Kidney (tissue), 14 donors: Measurements from ENCODE around the gene ACOT9. TPM values are rescaled to one million over a fixed set of nuclear protein-coding genes. Genes with fewer than 3 reads are reported as not detected.

ENCODE experiments used
- DNase-seq, 5 donors: peaks; one replicate each; pipeline ENCODE4 v3.0.0-alpha.2; 2013 to 2020
- FAIRE-seq: peaks from 2 replicates; lab custom pipeline; 2012; peaks lifted over from hg19 to GRCh38; lab: Jason Lieb, UNC
- H3K27ac ChIP-seq, 2 donors: one replicate each; pipeline ENCODE4 v1.7.0; 2013; ENCODE audit warnings: low read depth in 2 of 2, low read length in 2 of 2, inconsistent platforms in 1 of 2
- H3K27me3 ChIP-seq: one replicate; pipeline ENCODE4 v1.7.1; 2013; ENCODE audit warnings: low read length, inconsistent platforms; ENCODE audit not compliant: control insufficient read depth, insufficient read depth
- H3K36me3 ChIP-seq, 3 donors: one replicate each; pipeline versions ENCODE4 v1.7.0 to v1.7.1; 2013; ENCODE audit warnings: low read length in 3 of 3, control low read depth in 1 of 3, inconsistent platforms in 1 of 3; ENCODE audit not compliant: insufficient read depth in 3 of 3, control insufficient read depth in 2 of 3
- H3K4me1 ChIP-seq, 3 donors: one replicate each; pipeline versions ENCODE4 v1.7.0 to v1.7.1; 2013; ENCODE audit warnings: low read length in 3 of 3, inconsistent platforms in 1 of 3, low read depth in 1 of 3; ENCODE audit not compliant: control insufficient read depth in 2 of 3, insufficient read depth in 2 of 3
- H3K4me3 ChIP-seq, 3 donors: one replicate each; pipeline versions ENCODE4 v1.7.0 to v1.8.1; 2013; ENCODE audit warnings: low read length in 3 of 3, control low read depth in 1 of 3, inconsistent platforms in 1 of 3
- H3K9ac ChIP-seq, 3 donors: one replicate each; pipeline versions ENCODE4 v1.7.0 to v1.7.1; 2013; ENCODE audit warnings: low read length in 3 of 3, control low read depth in 1 of 3, inconsistent platforms in 1 of 3
- H3K9me3 ChIP-seq, 3 donors: one replicate each; pipeline versions ENCODE4 v1.7.0 to v1.7.1; 2013; ENCODE audit warnings: low read length in 3 of 3, control low read depth in 1 of 3, inconsistent platforms in 1 of 3; ENCODE audit not compliant: control insufficient read depth in 2 of 3, insufficient read depth in 1 of 3
- intact Hi-C: fragments of 100-400 bp; cut with DNase I; formaldehyde crosslinking; loops from one replicate; pipeline ENCODE4 v1.11.1; 2022
- polyA plus RNA-seq: library from polyadenylated mRNA; stranded (reverse); fragments of 350-450 nt; fragmentation: Illumina TruSeq; extraction: RNeasy Lipid Tissue Mini Kit (QIAGEN cat#74804); gene quantifications from one replicate; pipeline ENCODE4 v1.2.3, GENCODE V29; 2014; ENCODE audit warnings: low read depth, low replicate concordance; ENCODE audit not compliant: insufficient read depth
- total RNA-seq: library from RNA; stranded (reverse); fragmentation: NEBNext Ultra II Directional; extraction: Animal tissue kit (Norgen Biotek cat#: 25700); gene quantifications from one replicate; pipeline ENCODE4 v1.2.1, GENCODE V29; 2021
- TF ChIP-seq, protein P1 (sequence below): IDR thresholded peaks from 3 replicates; pipeline ENCODE4 v1.5.1; 2012; ENCODE audit warnings: mild to moderate bottlenecking, moderate library complexity, borderline replicate concordance; ENCODE audit not compliant: insufficient read depth; ENCODE audit errors: extremely low read depth
- donor health status: control.
- donor health status: control.
- donor health status: control.
- donor health status: control.
- donor health status: control.
- donor health status: DM: yes; HTN: yes; CAD: no.
- donor health status: Normal renal cell carcinoma (clear cell type).

ACOT9 gene
- total and polyA plus RNA-seq, 2 donors from 2014 or later, result 24.9 to 42.7 TPM

- no peak for DNase-seq
- TF ChIP-seq, protein P1, sequence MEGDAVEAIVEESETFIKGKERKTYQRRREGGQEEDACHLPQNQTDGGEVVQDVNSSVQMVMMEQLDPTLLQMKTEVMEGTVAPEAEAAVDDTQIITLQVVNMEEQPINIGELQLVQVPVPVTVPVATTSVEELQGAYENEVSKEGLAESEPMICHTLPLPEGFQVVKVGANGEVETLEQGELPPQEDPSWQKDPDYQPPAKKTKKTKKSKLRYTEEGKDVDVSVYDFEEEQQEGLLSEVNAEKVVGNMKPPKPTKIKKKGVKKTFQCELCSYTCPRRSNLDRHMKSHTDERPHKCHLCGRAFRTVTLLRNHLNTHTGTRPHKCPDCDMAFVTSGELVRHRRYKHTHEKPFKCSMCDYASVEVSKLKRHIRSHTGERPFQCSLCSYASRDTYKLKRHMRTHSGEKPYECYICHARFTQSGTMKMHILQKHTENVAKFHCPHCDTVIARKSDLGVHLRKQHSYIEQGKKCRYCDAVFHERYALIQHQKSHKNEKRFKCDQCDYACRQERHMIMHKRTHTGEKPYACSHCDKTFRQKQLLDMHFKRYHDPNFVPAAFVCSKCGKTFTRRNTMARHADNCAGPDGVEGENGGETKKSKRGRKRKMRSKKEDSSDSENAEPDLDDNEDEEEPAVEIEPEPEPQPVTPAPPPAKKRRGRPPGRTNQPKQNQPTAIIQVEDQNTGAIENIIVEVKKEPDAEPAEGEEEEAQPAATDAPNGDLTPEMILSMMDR, result no peak
- H3K9ac ChIP-seq, result no peak overlapping the region
- H3K9me3 ChIP-seq, result no peaks in the 10 kb centered on the region
- peaks cover 0 to 5% (median 3%) of the 10 kb centered on the region in 3 donors for H3K36me3 ChIP-seq
- H3K4me3 ChIP-seq, result no peak overlapping the region
- H3K4me1 ChIP-seq, result no peaks in the 10 kb centered on the region
- FAIRE-seq, result no peak
- H3K27me3 ChIP-seq, result no peaks in the 10 kb centered on the region
- no peak overlapping the region for H3K27ac ChIP-seq
- intact Hi-C loops, result no loop called here
Measured at GRCh38 chrX:23720117-23720677, 22.9 kb downstream of the ACOT9 start.

GRCh38 chrX:23705235-23705634 is 37.8 kb downstream of the ACOT9 start:
- Histone ChIP-seq H3K27ac (no peak overlapping the region), H3K4me3 (no peak overlapping the region), H3K36me3 (peaks cover 0 to 12% (median 7%) of the 10 kb centered on the region in 3 donors), H3K4me1 (no peaks in the 10 kb centered on the region), H3K27me3 (no peaks in the 10 kb centered on the region), H3K9ac (no peak overlapping the region), H3K9me3 (no peaks in the 10 kb centered on the region)
- TF ChIP-seq, protein P1, result no peak
- intact Hi-C loops, result loop anchor here (10.0 kb wide), 1 partner anchor 200 kb away; the partner anchor contains the start of genes APOO and CXorf58
- DNase-seq (no peak), FAIRE-seq (no peak)

- H3K36me3 ChIP-seq, result peaks cover 0 to 12% (median 7%) of the 10 kb centered on the region in 3 donors
- H3K9ac ChIP-seq, result no peak overlapping the region
- intact Hi-C loops, result loop anchor here (10.0 kb wide), 1 partner anchor 200 kb away; the partner anchor contains the start of genes APOO and CXorf58
- H3K27me3 ChIP-seq, result no peaks in the 10 kb centered on the region
- DNase-seq (no peak), FAIRE-seq (no peak)
- TF ChIP-seq, protein P1, result no peak
- no peak overlapping the region for H3K4me3 ChIP-seq
- H3K9me3 ChIP-seq, result no peaks in the 10 kb centered on the region
- no peak overlapping the region for H3K27ac ChIP-seq
- H3K4me1 ChIP-seq, result no peaks in the 10 kb centered on the region
Measured at GRCh38 chrX:23704673-23705206, 38.3 kb downstream of the ACOT9 start.
